Thyroid gland (tissue), 4 donors: ENCODE measurements around the gene TUBD1. TPM values are rescaled to one million over a fixed set of nuclear protein-coding genes. Genes with fewer than 3 reads are reported as not detected.
"Not testable (repeated sequence)": the region's sequence is repeated elsewhere in the genome, so short reads cannot be mapped to it uniquely, and the experiment has no call there.

ENCODE experiments used
- DNase-seq, 2 donors: peaks; one replicate each; pipeline ENCODE4 v3.0.0-alpha.2; 2019
- H3K27ac ChIP-seq, 3 donors: fragments of 200-600 bp; sonication (generic); 1 replicate in 2 of 3; 2 replicates in 1 of 3; pipeline ENCODE4 v1.5.1; 2016 to 2019; ENCODE audit warnings: mild to moderate bottlenecking in 1 of 3, moderate library complexity in 1 of 3
- H3K27me3 ChIP-seq: fragments of 200-600 bp; sonication (generic); one replicate; pipeline ENCODE4 v1.5.1; 2019
- H3K36me3 ChIP-seq, 2 donors: fragments of 200-600 bp; sonication (generic); one replicate each; pipeline ENCODE4 v1.5.1; 2016 to 2019
- H3K4me1 ChIP-seq, 2 donors: fragments of 200-600 bp; sonication (generic); one replicate each; pipeline ENCODE4 v1.5.1; 2017 to 2019
- H3K4me3 ChIP-seq, 3 donors: fragments of 200-600 bp; sonication (generic); replicated peaks in 1 of 3; 1 replicate in 2 of 3; 2 replicates in 1 of 3; pipeline ENCODE4 v1.5.1; 2016; ENCODE audit warnings: mild to moderate bottlenecking in 1 of 3
- H3K9me3 ChIP-seq: fragments of 200-600 bp; sonication (generic); one replicate; pipeline ENCODE4 v1.5.1; 2017
- POLR2A ChIP-seq, 2 donors: fragments of 450-650 bp; IDR thresholded peaks; one replicate each; pipeline ENCODE4 v1.6.1; 2017; ENCODE audit warnings: antibody characterized with exemption in 2 of 2, mild to moderate bottlenecking in 2 of 2, moderate library complexity in 1 of 2
- WGBS, 2 donors: methylation state at CpG; one replicate each; pipeline ENCODE4 v1.1.5; 2017; 5-methylcytosine and 5-hydroxymethylcytosine counted together
- intact Hi-C: fragments of 100-400 bp; cut with DNase I; formaldehyde crosslinking; loops from one replicate; pipeline ENCODE4 v1.15.1; 2023
- total RNA-seq, 4 donors: library from RNA; depleted of rRNA; stranded (reverse); fragments of >200 nt; gene quantifications; one replicate each; pipeline ENCODE4 v1.2.3, GENCODE V29; 2016
- TF ChIP-seq, protein P1 (sequence below), 6 experiments: fragments of 200-600 bp in 3 of 6; fragments of 450-650 bp in 3 of 6; sonication (generic) in 3 of 6; IDR thresholded peaks; one replicate each; pipeline ENCODE4 v1.5.1; 2016 to 2019; ENCODE audit warnings: antibody characterized with exemption in 6 of 6, mild to moderate bottlenecking in 2 of 6, inconsistent platforms in 1 of 6, moderate library complexity in 1 of 6

The TUBD1 gene
- total RNA-seq, 4 donors from 2014 or later, result 11.2 to 28.4 (median 17.9) TPM

DNA sequence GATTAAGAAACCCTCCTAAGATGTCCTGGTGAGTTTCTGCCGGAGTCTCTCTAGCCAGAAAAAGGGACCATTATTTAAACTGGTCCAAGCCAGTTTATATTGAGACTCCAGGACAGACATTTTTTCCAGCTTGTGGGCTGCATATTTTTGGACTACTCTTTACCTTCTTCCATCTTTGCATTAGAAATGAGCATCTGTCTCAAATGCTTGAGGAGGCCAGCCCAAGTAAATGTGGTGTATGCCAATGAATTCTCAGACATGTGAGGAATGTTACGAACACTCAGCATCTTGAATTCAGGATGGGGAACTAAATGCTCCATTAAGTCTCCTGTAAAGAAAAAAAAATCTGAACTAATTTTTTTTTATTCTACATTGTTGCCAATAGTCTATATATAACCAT lies 18.4 kb downstream of the TUBD1 start:
- no peak overlapping the region for H3K27ac ChIP-seq
- no peak overlapping the region for H3K4me3 ChIP-seq
- DNase-seq, result no peak
- no peaks in the 10 kb centered on the region for H3K9me3 ChIP-seq
- WGBS, 2 donors, result 98 to 99% methylated on average over 2 of the region's 2 CpGs
- peaks cover 16 to 26% of the 10 kb centered on the region in 2 donors for H3K36me3 ChIP-seq
- no peaks in the 10 kb centered on the region for H3K4me1 ChIP-seq
- intact Hi-C loops, result no loop called here
- TF ChIP-seq, protein P1, sequence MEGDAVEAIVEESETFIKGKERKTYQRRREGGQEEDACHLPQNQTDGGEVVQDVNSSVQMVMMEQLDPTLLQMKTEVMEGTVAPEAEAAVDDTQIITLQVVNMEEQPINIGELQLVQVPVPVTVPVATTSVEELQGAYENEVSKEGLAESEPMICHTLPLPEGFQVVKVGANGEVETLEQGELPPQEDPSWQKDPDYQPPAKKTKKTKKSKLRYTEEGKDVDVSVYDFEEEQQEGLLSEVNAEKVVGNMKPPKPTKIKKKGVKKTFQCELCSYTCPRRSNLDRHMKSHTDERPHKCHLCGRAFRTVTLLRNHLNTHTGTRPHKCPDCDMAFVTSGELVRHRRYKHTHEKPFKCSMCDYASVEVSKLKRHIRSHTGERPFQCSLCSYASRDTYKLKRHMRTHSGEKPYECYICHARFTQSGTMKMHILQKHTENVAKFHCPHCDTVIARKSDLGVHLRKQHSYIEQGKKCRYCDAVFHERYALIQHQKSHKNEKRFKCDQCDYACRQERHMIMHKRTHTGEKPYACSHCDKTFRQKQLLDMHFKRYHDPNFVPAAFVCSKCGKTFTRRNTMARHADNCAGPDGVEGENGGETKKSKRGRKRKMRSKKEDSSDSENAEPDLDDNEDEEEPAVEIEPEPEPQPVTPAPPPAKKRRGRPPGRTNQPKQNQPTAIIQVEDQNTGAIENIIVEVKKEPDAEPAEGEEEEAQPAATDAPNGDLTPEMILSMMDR (IDR thresholded peaks at IDR 0.05), result no peak
- no peaks in the 10 kb centered on the region for H3K27me3 ChIP-seq

DNA sequence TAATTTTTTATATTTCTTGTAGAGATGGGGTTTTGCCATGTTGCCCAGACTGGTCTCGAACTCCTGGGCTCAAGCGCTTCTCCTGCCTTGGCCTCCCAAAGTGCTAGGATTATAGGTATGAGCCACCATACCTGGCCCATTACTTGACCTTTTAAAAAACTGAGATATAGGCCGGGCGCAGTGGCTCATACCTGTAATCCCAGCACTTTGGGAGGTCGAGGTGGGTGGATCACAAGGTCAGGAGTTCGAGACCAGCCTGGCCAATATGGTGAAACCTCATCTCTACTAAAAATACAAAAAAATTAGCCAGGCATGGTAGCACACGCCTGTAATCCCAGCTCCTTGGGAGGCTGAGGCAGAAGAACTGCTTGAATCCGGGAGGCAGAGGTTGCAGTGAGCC lies 19.3 kb downstream of the TUBD1 start:
- WGBS, 2 donors, result 93 to 95% methylated on average over 8 of the region's 8 CpGs
- DNase-seq, H3K27ac ChIP-seq, H3K4me3 ChIP-seq, H3K4me1 ChIP-seq, H3K27me3 ChIP-seq, intact Hi-C loops, H3K9me3 ChIP-seq: not testable (repeated sequence)
- H3K36me3 ChIP-seq, result peaks cover 16 to 26% of the 10 kb centered on the region in 2 donors

DNA sequence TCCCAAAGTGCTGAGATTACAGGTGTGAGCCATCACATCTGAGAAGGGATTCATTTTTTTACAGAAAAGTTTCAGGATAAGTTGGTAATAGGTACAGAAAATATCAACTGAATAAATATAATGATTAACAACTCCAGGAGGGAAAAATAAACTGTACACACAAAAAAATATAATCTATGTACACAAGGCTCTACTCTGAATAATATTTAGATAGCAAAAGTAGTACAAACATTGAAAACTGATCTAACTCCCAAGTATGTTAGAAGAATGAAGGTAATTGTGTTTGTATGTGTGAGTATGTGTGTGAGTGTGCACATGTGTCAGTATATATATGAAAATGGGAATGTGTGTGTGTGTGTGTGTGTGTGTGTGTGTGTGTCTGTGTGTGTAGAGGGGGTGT lies 20.4 kb downstream of the TUBD1 start:
- Histone ChIP-seq H3K27ac (no peak overlapping the region), H3K4me1 (peaks cover 0 to 4% of the 10 kb centered on the region in 2 donors), H3K27me3 (no peaks in the 10 kb centered on the region), H3K9me3 (no peaks in the 10 kb centered on the region), H3K4me3 (no peak overlapping the region), H3K36me3 (peaks cover 9 to 17% of the 10 kb centered on the region in 2 donors)
- no peak for TF ChIP-seq POLR2A (IDR thresholded peaks at IDR 0.05)
- TF ChIP-seq, protein P1 (IDR thresholded peaks at IDR 0.05), result no peak
- DNase-seq, result no peak
- intact Hi-C loops, result no loop called here

DNA sequence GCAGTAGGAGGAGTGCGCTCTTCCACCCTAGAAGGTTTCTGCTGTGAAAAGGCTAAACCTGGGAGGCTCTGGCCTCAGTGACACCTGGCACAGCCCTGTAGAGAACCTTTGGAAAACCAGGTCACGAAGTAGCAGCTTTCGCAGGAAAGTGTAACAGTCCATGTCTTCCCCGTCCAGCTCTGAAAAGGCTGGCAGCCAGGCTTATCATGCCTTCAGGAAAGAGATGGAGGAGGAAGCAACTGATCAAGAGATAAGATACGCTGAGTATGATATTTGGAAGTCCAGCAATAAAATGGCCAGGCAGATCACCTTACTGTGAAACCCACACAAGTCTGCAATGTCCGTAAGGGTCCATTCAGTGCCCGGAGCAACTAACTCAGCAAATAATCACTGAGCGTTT lies 22.3 kb downstream of the TUBD1 start:
- peak overlapping the region in 2 of 3 donors; percentile 47 to 67 for H3K27ac ChIP-seq
- no peak overlapping the region for H3K4me3 ChIP-seq
- TF ChIP-seq POLR2A (IDR thresholded peaks at IDR 0.05), result no peak
- TF ChIP-seq, protein P1 (IDR thresholded peaks at IDR 0.05), result no peak
- H3K27me3 ChIP-seq, result no peaks in the 10 kb centered on the region
- H3K36me3 ChIP-seq, result peaks cover 6 to 9% of the 10 kb centered on the region in 2 donors
- intact Hi-C loops, result no loop called here
- 91 to 92% methylated on average over 8 of the region's 8 CpGs for WGBS, 2 donors
- peaks cover 0 to 4% of the 10 kb centered on the region in 2 donors for H3K4me1 ChIP-seq
- DNase-seq, result no peak
- no peaks in the 10 kb centered on the region for H3K9me3 ChIP-seq

DNA sequence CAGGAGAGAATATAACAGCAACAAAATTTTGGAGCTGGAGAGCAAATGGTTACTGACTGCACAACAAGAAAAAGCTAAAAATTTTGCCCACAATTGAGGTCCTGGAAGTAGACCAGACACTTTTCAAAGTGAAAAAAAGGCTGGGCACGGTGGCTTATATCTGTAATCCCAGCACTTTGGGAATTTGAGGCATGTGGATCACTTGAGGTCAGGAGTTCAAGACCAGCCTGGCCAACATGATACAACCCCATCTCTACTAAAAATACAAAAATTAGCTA lies 22.9 kb downstream of the TUBD1 start:
- H3K36me3 ChIP-seq, result peaks cover 6% of the 10 kb centered on the region in 2 donors
- intact Hi-C loops, result no loop called here
- TF ChIP-seq, protein P1 (IDR thresholded peaks at IDR 0.05), result no peak
- no peak for TF ChIP-seq POLR2A (IDR thresholded peaks at IDR 0.05)
- H3K9me3 ChIP-seq, result no peaks in the 10 kb centered on the region
- DNase-seq, result no peak
- peak overlapping the region; percentile 47 to 74 (median 67) for H3K27ac ChIP-seq
- no peak overlapping the region for H3K4me3 ChIP-seq
- peaks cover 0 to 4% of the 10 kb centered on the region in 2 donors for H3K4me1 ChIP-seq
- WGBS, 2 donors, result 56 to 65% methylated on average over 1 of the region's 1 CpG
- no peaks in the 10 kb centered on the region for H3K27me3 ChIP-seq

DNA sequence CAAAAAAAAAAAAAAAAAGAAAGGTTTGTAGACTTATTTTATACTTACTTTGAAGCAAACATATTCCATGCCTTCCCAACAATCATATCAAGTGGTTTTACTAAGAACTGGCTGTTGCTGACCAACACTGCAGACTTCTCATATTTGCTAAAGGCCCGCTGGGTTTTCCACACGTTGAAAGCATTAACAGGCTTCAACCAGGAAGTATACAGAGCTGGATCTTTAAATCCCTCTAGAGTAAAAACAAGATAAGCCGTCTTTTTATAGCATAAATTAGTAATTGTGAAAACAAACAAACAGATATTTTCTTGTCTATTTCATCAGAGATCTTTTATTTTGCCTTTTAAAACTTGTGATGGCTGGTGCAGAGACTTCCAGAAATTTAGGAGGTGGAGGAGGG lies 29.1 kb downstream of the TUBD1 start:
- Histone ChIP-seq H3K36me3 (peaks cover 0 to 5% of the 10 kb centered on the region in 2 donors), H3K4me3 (no peak overlapping the region), H3K27me3 (no peaks in the 10 kb centered on the region), H3K4me1 (peaks cover 0 to 4% of the 10 kb centered on the region in 2 donors), H3K9me3 (no peaks in the 10 kb centered on the region), H3K27ac (no peak overlapping the region)
- no peak for DNase-seq
- no peak for TF ChIP-seq POLR2A (IDR thresholded peaks at IDR 0.05)
- TF ChIP-seq, protein P1 (IDR thresholded peaks at IDR 0.05), result no peak
- 79 to 80% methylated on average over 3 of the region's 3 CpGs for WGBS, 2 donors
- intact Hi-C loops, result no loop called here
